ENCODE results near the gene CLEC7A.

Gene CLEC7A

DNA sequence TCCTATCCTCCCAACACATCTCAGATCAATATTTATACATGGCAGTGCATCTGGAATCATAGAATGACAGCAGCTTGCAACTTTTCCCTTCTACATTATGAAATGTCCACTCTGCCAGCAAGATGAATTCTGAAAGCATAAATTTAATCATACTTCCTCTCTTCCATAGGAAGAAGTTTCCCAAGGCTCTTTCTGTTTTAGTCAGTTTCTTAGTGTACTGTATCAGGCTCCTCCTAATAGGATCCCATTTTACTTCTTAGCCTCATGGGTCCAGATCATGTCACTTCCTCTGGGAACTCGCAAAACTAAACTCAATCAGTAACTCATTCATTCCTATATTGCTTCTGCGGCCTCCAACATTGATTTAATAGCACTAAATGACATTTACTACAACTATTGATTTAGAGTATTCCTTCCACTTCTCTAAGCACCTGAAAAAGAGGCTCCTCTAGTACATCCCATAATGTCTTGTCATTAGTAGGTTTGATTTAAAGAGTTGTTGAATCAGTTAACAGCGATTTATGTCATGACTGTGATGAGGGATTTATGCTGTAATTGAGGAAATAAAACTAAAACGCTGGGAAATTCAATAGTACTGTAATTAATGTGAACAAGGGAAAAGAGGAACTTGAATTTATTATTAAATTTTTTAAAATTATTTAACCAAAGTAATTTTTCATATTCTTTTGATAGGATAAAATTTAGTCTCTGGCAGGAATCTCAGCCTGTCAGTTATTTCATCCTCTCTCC, 35.2 kb downstream of the CLEC7A start:
- no peak for DNase-seq (ENCODE audit: low spot score)

DNA sequence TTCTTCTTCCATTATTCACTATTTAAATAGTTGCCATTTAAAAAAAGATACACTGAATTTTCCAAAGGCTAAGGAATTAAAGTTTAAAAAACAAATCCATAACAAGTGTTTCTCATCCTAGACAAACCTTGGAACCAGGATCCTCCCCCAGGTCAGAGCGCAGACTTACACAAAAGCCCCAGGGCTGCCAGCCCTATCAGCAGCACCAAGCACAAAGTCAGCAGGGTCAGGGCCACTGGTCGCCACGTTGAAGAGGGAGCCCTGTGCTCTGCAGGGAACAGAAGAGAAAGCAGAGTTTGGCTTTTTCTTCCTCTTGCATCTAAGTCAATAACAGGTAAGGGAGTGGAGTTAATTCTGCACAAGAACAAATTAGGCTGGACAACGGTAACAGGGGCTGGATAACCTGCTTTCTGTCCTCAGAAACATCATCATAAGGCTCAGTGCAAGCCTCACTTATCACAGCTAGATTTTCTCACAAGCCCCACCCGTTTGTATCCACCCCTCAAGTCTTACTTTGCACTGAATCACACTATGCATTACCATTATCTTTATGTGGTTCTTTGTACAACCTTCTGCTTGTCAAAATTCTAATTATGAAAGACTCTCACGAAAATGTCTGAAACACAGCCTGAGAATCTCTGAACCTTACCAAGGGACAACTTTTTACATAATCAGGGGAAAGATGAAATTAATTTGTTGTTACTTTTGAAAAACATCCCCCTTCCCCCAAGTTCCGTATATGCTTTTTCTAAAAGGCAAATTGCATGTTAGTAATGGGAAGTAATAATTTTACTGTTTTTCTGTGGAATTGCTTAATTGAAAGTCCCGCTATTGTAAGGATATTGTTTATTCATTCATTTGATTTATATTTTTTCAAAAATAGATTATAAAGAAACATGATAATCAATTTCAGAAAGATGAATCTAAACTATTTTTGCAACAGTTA, 40.8 kb downstream of the CLEC7A start:
- DNase-seq (ENCODE audit: low spot score), result no peak

DNA sequence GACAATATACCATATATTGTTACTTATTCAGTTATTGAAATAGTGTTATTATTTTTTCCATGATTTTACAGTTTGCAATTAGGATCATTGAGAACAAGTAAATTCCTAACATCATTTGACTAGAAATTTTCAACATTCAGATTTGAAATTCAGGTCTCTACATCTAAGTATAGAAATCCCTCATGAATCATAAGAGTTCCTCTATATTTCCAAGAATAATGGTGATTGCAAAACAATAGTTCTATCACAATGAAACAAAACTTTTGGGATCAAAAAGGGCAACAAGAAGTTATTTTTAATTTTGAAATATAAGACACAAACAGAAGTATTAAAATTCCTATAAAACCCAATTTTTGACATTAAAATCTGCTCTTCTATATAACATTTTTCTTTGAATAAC, 42.0 kb downstream of the CLEC7A start:
- DNase-seq (ENCODE audit: low spot score), result no peak

DNA sequence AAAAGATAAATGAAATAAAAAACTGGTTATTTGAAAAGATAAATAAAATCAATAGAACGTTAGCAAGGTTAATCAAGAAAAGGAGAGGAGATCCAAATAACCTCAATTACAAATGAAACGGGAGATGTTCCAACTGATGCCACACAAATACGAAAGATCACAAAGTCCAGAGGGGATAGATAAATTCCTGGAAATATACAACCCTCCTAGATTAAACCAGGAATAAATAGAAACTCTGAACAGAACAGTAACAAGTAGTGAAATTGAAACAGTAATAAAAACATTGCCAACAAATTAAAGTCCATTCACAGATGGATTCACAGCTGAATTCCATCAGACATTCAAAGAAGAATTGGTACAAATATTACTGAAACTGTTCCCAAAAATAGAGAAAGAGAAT, 43.6 kb downstream of the CLEC7A start:
- no peak for DNase-seq (ENCODE audit: low spot score)

DNA sequence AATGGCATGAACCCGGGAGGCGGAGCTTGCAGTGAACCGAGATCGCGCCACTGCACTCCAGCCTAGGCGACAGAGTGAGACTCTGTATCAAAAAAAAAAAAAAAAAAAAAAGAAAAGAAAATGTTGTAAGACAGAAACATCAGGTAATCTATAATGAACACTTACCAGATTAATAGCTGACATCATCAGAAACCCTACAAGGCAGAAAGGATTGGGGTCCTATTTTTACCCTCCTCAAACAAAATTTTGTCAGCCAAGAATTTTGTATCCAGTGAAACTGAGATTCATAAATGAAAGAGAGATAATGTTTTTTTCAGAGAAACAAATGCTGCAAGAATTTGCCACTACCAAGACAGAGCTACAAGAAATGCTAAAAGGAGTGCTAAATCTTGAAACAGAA, 45.3 kb downstream of the CLEC7A start:
- DNase-seq (ENCODE audit: low spot score), result no peak

DNA sequence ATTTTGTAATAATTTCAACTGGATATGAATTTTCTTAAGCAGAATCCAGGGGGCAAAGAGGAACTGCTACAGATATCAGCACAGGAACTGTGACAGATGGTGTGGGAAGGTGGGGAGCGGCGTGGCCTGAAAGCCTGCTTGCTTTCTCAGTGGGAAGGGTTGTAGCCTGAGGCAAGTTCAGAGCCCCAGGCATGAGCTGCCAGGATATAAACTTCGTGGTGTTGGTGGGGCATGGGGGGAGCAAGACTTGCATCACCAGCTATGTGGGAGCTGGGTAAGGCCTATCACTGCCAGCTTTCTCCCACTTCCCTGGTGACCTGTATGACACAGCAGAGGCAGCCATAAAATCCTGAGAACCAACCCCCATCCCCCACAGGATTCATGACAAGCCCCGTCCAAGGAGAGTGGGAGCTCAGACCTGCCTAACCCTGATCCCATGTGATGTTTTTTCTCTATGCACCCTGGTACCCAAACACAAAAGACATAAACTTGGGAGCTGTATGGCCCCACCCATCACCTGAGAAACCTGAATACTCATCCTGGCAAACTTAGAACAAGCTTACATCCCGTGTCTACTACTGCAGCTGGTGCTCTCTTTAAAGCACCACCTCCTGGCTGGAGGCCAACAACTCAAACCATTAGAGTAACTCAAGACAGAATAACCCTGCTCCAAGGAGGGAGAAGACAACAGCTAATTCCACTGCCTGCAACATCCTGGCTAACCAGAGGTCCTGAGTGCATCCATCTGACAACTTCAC, 47.7 kb downstream of the CLEC7A start:
- DNase-seq (ENCODE audit: low spot score), result no peak

DNA sequence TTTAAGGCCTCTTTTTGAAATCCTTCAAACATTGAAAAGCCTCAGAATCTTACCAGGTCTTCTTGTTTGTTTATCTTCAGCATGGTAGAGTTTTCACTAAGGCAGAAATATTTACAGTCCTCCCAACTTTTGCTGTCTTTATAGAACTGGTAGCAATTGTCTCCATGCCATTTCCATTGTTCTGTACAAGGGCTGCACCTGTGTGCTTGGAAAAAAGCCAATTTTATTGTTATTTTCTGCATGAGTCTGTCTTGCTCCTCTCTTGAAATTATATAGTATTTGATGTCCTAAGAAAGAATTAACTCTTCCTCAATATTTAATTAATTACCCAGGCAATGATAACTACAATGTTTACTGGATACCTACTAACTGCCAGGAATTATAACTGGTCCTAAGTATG, 54.5 kb downstream of the CLEC7A start:
- no peak for DNase-seq (ENCODE audit: low spot score)

DNA sequence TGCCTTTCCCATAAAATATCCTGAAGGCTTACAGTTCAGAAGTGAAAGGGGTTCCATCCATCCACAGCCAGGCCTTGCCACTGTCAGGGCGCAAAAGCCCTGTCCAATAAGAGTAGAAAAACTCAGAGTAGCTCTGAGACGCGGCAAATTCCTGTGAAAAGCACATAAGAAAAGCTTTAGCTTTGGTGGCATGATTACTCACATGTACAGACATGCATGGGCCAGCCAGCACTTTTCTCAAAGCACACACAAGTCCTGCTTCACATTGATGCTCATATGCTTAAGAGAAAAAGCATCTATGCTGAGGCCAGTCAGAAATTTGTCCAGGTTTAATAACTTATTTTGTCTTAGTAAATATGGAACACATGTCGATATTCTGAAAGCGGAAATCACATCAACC, 56.7 kb downstream of the CLEC7A start:
- DNase-seq (ENCODE audit: low spot score), result no peak

DNA sequence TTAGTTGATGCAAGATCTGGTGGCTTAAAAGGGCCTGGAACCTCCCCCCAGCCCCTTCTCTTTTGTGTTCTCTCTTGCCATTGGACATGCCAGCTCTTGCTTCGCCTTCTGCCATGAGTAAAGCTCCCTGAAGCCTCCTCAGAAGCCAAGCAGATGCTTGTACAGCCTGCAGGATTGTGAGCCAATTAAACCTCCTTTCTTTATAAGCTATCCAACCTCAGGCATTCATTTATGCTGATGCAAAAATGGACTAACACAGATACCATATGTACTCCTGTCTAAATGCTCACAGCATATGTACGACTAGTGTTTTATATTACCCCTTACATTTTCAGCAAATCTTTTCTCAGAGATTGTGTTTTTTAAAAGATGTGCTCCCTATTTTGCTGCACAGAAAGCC, 57.9 kb downstream of the CLEC7A start:
- no peak for DNase-seq (ENCODE audit: low spot score)

DNA sequence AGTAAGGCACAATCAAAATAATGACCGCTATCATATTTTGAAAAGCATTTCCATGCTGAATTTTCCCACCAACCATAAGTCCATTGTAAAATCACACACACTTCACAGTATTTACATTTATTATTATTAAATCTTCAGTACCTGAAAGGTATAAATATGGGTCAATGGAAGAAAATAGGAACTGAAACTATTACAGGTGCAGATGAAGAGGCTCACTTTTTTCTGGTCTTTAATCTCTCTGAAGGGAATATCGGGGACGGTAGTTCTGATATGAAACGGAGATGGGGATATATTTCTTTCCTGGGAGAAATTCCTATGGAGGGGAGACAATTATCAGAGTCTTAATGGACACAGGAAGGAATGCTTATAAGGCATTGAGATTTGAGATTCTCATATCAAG, 59.6 kb downstream of the CLEC7A start:
- no peak for DNase-seq (ENCODE audit: low spot score)

DNA sequence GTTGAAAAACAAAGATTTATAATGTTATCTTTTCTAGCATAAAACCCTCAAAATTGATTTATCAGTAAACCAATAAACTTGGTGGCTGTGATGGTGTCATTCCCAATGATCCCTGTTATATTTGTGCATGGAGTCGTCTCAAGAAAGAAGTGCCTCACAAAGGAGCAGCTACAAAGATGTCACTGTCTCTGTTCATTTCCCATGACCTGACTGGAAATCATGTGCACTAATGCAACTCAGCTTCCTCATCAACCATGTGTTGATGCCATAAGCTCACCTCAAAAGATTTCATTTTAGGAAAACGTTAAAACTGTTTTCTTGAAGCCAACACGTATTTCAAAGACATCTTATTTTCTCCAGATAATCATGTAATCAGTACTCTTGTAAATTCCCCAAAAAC, 60.0 kb downstream of the CLEC7A start:
- DNase-seq (ENCODE audit: low spot score), result no peak

DNA sequence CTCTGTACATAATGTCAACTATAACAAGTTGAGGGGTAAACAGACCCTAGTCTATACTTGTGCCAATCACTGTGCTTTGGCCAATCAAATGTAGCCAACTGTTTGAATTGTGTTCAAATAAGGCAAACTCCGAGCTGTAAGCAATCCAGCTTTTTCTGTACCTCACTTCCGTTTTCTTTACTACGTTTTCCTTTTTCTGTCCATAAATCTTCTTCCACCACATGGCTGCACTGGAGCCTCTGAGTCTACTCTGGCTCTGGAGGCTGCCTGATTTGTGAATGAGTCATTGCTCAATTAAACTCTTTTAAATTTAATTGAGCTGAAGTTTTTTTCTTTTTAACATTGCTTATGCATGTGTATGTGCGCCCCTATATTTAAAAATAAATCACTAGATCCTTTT, 60.9 kb downstream of the CLEC7A start:
- no peak for DNase-seq (ENCODE audit: low spot score)

DNA sequence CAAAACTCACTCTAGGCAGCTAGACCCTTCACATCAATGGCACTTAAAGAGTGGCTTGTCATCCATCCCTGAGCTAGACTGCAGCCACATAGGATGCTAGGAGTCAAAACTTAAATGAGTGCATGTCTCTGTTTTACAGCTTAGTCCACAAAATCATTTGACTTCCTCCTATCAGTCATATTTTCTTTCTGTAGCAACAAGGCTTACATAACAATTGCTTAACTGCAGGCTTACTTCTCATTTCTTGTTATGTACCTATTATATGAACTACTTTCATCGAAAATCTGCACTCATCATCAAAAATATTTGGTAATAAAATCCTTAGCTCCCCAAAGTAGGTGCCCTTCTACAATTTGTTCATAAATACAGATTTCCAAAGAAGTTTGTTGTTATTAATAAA, 61.4 kb downstream of the CLEC7A start:
- no peak for DNase-seq (ENCODE audit: low spot score)

DNA sequence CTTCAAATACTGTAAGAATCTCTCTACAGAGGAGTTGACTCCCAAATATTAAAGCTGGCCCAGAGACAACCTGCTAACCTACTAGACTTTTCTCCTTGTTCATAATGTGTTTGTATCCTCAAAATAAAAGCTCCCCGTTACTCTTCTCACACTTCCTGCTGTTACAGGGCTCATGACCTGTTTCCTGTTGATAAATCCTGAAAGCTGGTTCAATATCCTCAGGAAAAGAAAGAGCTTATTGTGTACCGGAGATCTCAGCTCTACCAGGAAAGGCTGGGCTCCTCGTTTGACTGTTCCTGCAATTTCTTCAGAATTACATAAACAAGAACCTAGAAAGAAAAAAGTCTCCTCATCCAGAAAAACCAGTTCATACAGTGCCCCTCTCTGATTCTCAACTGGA, 62.1 kb downstream of the CLEC7A start:
- no peak for DNase-seq (ENCODE audit: low spot score)

DNA sequence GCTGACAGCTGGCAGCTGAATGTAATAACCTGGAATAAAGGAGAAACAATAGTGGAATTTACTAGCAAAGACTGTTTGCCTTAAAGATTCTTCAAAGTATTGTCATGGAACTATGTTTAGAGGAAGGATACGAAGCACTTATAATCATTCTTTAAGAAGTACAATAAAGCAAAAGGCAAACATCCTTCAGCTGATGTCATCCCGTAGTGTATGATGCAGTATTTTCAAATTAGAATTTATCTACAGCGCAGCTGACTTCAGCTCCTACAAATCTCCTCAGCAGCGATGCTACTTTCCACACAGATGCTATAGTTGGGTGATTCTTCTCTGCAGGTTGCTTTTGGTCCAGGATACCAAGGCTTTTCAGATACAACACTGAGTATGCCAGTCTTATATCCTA, 62.7 kb downstream of the CLEC7A start:
- DNase-seq (ENCODE audit: low spot score), result no peak
